Upper lobe of left lung (tissue), 4 donors: ENCODE measurements around the gene LYRM1.

Source experiments
- POLR2A ChIP-seq, 4 donors: fragments of 450-650 bp; IDR thresholded peaks; one replicate each; pipeline ENCODE4 v1.5.1; 2016 to 2017; ENCODE audit warnings: antibody characterized with exemption in 4 of 4, mild to moderate bottlenecking in 2 of 4
- POLR2AphosphoS5 ChIP-seq, 2 donors: sonication (generic); formaldehyde crosslinking; IDR thresholded peaks; one replicate each; pipeline ENCODE4 v1.5.1; 2017; ENCODE audit warnings: antibody characterized with exemption in 2 of 2
- TF ChIP-seq, protein P1 (sequence below), 6 experiments: fragments of 450-650 bp in 4 of 6; fragments of 200-600 bp in 2 of 6; sonication (generic) in 2 of 6; IDR thresholded peaks; one replicate each; pipeline ENCODE4 v1.5.1; 2016 to 2019; ENCODE audit warnings: antibody characterized with exemption in 6 of 6

DNA sequence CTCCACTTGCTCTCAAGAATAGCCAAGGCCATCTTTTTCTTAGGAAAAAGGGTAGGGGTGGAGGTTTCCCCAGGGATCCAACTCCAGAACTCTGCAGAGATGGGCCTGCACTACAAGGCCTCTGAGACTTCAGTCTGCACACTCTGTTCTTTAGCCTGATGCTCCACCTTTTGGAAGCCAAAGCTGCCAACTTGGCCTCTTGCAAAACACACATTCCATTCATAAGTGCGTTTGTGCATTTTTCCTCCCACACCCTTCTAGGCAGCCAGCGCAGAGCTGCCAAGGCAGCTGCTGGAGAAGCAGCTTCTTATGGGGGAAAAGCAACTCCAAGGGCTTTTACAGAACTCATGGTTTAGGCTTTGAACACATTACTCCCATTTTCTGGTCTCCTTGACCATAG, 49.0 kb upstream of the LYRM1 start:
- TF ChIP-seq, protein P1, sequence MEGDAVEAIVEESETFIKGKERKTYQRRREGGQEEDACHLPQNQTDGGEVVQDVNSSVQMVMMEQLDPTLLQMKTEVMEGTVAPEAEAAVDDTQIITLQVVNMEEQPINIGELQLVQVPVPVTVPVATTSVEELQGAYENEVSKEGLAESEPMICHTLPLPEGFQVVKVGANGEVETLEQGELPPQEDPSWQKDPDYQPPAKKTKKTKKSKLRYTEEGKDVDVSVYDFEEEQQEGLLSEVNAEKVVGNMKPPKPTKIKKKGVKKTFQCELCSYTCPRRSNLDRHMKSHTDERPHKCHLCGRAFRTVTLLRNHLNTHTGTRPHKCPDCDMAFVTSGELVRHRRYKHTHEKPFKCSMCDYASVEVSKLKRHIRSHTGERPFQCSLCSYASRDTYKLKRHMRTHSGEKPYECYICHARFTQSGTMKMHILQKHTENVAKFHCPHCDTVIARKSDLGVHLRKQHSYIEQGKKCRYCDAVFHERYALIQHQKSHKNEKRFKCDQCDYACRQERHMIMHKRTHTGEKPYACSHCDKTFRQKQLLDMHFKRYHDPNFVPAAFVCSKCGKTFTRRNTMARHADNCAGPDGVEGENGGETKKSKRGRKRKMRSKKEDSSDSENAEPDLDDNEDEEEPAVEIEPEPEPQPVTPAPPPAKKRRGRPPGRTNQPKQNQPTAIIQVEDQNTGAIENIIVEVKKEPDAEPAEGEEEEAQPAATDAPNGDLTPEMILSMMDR (IDR thresholded peaks at IDR 0.05) = no peak
- TF ChIP-seq POLR2A (IDR thresholded peaks at IDR 0.05) (peak in 1 of 4 donors; percentile 45), POLR2AphosphoS5 (IDR thresholded peaks at IDR 0.05) (peak; percentile 79 to 84)
